SKM-1 treated with dmso at 0.1 percent for 144 hours (cell line): ENCODE results near the gene SEPTIN14.
"Not testable (repeated sequence)": the region's sequence is repeated elsewhere in the genome, so short reads cannot be mapped to it uniquely, and the experiment has no call there.

ENCODE experiments used
- DNase-seq: peaks from one replicate; lab custom pipeline; 2025; ENCODE audit not compliant: unreplicated experiment; lab: John Stamatoyannopoulos, UW

The SEPTIN14 gene

GRCh38 chr7:55862652-55863051, at the start of gene SEPTIN14:
Gene SEPTIN14 (minus strand): TSS chr7:55862752. CDS start chr7:55861996, 756 bp downstream.
- not testable (repeated sequence) for DNase-seq

GRCh38 chr7:55903985-55904759, 41.6 kb upstream of the SEPTIN14 start:
- peak; percentile 16 for DNase-seq

DNA sequence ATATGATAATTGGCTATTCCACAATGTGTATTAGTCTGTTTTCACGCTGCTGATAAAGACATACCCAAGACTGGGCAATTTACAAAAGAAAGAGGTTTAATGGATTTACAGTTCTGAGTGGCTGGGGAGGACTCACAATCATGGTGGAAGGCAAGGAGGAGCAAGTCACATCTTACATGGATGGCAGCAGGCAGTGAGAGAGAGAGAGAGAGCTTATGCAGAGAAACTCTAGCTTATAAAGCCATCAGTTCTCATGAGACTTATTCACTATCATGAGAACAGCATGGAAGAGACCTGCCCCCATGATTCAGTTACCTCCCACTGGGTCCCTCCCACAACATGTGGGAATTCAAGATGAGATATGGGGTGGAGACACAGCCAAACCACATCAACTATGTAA, 38.5 kb upstream of the SEPTIN14 start:
- not testable (repeated sequence) for DNase-seq

DNA sequence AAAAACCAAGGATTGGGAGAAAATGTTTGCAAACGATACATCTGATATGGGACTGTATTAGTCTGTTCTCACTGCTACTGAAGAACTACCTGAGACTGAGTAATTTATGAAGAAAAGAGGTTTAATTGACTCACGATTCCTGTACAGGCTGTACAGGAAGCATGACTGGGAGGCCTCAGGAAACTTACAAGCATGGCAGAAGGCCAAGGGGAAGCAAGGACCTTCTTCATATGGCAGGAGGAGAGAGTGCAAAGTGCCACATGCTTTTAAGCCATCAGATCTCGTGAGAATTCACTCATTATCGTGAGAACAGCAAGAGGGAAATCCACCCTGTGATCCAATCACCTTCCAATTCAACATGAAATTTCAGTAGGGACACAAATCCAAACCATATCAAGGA, 35.7 kb upstream of the SEPTIN14 start:
- no peak for DNase-seq

DNA sequence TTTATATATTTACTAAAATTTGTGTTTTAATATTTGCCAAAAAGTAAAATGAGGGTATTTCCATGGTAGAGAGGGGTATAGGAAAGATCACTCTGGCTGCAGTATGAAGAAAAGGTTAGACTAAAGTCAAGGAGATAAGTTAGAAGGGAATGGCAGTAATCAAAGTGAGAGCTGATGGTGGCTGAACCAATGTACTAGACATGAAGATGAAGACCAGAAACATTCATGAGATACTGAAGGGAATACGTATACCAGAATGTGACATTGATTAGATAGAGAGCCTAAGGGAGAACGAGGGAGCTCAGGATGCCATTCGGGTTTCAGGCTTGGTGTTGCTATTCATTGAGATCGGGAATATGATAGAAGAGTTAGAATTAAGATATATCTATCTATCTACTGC, 32.5 kb upstream of the SEPTIN14 start:
- DNase-seq, result no peak

GRCh38 chr7:55893940-55894339, 31.4 kb upstream of the SEPTIN14 start:
- DNase-seq, result no peak

DNA sequence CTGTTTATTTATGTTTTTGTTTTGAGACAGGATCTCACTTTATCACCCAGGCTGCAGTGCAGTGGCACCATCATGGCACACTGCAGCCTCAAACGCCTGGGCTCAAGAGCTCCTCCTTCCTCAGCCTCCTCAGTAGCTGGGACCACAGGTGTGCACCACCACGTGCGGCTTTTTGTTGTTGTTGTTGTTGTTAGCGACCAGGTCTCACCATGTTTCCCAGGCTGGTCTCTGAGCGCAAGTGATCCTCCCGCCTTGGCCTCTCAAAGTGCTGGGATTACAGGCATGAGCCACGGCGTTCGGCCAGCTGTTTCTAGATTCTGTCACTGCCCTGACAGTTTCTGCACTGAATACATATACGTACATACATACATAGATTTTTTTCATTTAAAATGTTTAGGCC, 25.8 kb upstream of the SEPTIN14 start:
- not testable (repeated sequence) for DNase-seq

GRCh38 chr7:55887821-55888247, 25.3 kb upstream of the SEPTIN14 start:
- DNase-seq, result no peak

GRCh38 chr7:55884321-55884720, 21.8 kb upstream of the SEPTIN14 start:
- DNase-seq, result no peak

DNA sequence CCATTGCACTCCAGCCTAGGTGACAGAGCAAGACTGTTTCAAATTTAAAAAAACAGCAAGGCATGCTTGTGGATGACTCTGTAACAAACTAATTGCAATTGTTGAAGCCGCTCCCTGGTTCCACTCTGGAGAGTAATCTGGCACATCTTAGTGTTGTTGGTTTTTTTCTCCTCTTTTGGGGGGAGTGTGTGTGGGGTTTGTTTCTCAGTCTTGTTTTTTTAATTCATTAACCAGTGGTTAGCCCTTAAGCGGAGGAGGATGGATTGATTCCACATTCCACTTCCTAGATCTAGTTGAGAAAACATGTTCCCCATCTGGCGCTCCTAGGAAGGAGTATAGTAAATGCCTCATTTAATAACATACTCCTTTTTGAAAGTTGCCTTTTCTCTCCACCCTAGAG, 16.1 kb upstream of the SEPTIN14 start:
- DNase-seq, result no peak

GRCh38 chr7:55877308-55877707, 14.8 kb upstream of the SEPTIN14 start:
- no peak for DNase-seq

GRCh38 chr7:55873765-55874164, 11.2 kb upstream of the SEPTIN14 start:
- DNase-seq, result no peak

DNA sequence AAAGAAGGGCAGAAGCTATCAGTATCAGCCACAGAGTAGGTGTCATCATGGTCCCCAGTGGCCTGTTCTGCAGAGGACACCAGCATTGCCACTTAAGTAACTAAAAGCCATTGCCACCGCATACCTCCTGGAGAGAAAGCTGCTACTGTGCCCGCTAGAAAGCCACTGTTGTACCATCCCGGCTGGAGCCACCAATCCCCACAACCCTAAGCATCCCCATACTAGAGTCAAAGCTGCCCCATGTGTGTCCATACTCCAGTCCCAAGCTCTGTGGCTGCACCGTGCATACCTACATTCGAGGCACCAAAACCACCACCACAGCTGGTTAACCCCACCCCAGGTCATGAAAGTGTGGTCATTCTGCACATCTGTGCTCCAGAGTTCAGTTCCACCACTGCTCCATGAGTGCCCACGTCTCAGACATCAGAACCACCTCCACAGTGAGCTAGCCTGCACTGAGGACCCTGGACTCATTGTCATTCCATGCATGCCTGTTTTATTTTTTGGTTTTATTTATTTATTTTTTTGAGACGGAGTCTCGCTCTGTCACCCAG, 9.5 kb upstream of the SEPTIN14 start:
- no peak for DNase-seq

GRCh38 chr7:55868989-55869388, 6.4 kb upstream of the SEPTIN14 start:
- DNase-seq, result not testable (repeated sequence)

DNA sequence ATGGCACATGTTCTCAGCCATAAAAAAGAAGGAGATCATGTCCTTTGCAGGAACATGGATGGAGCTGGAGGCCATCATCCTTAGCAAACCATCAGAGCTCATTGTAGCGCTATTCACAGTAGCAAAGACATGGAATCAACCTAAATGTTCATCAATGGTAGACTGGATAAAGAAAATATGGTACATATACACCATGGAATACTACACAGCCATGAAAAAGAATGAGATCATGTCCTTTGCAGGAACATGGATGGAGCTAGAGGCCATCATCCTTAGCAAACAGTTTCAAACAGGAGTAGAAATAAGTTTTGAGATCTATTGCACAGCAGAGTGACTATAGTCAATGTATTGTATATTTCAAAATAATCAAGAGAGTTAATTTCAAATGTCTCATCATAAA, 17.4 kb downstream of the SEPTIN14 start:
- not testable (repeated sequence) for DNase-seq

- DNase-seq, result no peak
Measured at GRCh38 chr7:55838595-55838994, 24.0 kb downstream of the SEPTIN14 start.

GRCh38 chr7:55827577-55827976, 35.0 kb downstream of the SEPTIN14 start:
- DNase-seq, result no peak

GRCh38 chr7:55818686-55819085, 43.9 kb downstream of the SEPTIN14 start:
- DNase-seq, result no peak

- DNase-seq, result not testable (repeated sequence)
Measured at GRCh38 chr7:55797260-55797659, 65.3 kb downstream of the SEPTIN14 start.

DNA sequence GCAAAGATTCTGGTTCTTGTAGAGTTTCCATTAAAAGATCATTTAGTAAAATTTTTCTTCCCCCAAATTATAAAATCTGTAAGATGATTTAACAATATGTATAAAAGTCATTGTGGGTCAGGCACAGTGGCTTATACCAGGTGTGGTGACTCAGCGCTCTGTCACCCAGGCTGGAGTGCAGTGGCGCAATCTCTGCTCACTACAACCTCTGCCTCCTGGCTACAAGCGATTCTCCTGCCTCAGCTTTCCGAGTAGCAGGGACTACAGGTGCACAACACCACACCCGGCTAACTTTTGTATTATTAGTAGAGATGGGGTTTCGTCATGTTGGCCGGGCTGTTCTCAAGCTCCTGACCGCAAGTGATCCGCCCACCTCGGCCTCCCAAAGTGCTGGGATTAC, 68.0 kb downstream of the SEPTIN14 start:
- no peak for DNase-seq

DNA sequence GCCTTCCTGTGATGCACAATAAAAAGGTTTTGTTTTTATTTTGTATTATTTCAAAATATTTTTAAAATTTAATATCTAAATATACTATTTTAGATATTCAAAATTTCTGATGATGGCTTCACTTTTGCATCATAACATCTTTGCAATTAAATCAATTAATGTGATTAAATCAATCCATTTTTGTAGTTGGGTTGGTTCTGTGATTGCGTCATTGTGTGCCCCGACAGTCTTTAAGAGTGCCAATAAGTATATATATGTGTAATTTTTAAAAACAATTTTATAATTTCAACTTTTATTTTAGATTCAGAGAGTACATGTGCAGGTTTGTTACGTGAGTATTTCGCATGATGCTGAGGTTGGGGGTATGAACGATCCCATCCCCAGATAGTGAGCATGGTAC, 70.5 kb downstream of the SEPTIN14 start:
- DNase-seq, result no peak

DNA sequence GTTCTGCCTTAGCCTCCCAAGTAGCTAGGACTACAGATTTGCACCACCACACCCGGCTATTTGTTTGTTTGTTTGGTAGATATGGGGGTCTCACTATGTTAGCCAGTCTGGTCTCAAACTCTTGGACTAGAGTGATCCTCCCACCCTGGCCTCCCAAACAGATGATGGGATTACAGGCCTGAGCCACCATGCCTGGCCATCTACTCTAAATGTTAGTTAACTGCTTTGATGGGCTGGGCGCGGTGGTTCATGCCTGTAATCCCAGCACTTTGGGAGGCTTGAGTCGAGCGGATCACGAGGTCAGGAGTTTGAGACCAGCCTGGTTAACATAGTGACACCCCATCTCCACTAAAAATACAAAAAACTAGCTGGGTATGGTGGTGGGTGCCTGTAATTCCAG, 74.8 kb downstream of the SEPTIN14 start:
- no peak for DNase-seq

DNA sequence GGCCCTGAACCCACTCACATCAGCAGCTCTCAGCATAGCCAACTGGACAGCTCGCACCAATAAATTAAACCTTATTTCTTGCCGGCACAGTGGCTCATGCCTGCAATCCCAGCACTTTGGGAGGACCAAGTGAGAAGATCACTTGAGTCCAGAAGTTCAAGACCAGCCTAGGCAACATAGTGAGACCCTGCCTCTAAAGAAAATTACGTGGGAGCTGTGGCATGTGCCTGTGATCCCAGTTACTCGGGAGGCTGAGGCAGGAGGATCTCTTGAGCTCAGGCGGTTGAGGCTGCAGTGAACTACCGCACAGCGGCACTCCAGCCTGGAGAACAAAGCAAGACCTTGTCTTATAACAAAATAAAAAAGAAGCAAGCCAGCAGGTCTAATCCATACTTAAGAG, 75.7 kb downstream of the SEPTIN14 start:
- DNase-seq, result no peak
